ENCODE data around the gene ANKHD1. TPM values are rescaled to one million over a fixed set of nuclear protein-coding genes. Genes with fewer than 3 reads are reported as not detected.
A peak's percentile ranks its signal among the peaks of the same experiment; 100 is the strongest.

ANKHD1 gene
- total RNA-seq, 1 donor: 81.1 TPM

- Histone ChIP-seq H3K79me2 (ENCODE audit: insufficient read depth, low read length) (no peaks in the 10 kb centered on the region), H3K9me3 (ENCODE audit: low read depth, low read length) (no peaks in the 10 kb centered on the region), H3K27ac (ENCODE audit: low read depth, low read length) (no peak overlapping the region), H3K4me2 (ENCODE audit: insufficient read depth, low read length) (no peak overlapping the region), H2AFZ (ENCODE audit: low read length) (no peak overlapping the region), H3K4me1 (ENCODE audit: insufficient read depth, low read length) (no peaks in the 10 kb centered on the region), H3K27me3 (ENCODE audit: insufficient read depth, low read length) (no peaks in the 10 kb centered on the region), H3K36me3 (ENCODE audit: insufficient read depth, low read length) (peaks cover 47% of the 10 kb centered on the region), H3K4me3 (ENCODE audit: insufficient read depth, low read length) (no peak overlapping the region), H4K20me1 (ENCODE audit: insufficient read depth, low read length) (no peaks in the 10 kb centered on the region)
- no peak for DNase-seq (ENCODE audit: insufficient read length, low spot score, missing footprints)
- TF ChIP-seq CTCF (IDR thresholded peaks at IDR 0.05; ENCODE audit: extremely low read depth, low read depth, low read length): no peak
These were observed 122.4 kb downstream of the ANKHD1 start for GRCh38 chr5:140524003-140524402.

GRCh38 chr5:140540227-140540626 lies 138.6 kb downstream of the ANKHD1 start:
- Histone ChIP-seq H3K4me1 (ENCODE audit: insufficient read depth, low read length) (no peaks in the 10 kb centered on the region), H3K36me3 (ENCODE audit: insufficient read depth, low read length) (peaks cover 54% of the 10 kb centered on the region), H3K4me3 (ENCODE audit: insufficient read depth, low read length) (no peak overlapping the region), H3K79me2 (ENCODE audit: insufficient read depth, low read length) (peaks cover 8% of the 10 kb centered on the region), H3K9me3 (ENCODE audit: low read depth, low read length) (no peaks in the 10 kb centered on the region), H3K4me2 (ENCODE audit: insufficient read depth, low read length) (no peak overlapping the region), H3K27ac (ENCODE audit: low read depth, low read length) (no peak overlapping the region), H2AFZ (ENCODE audit: low read length) (no peak overlapping the region), H3K27me3 (ENCODE audit: insufficient read depth, low read length) (no peaks in the 10 kb centered on the region), H4K20me1 (ENCODE audit: insufficient read depth, low read length) (no peaks in the 10 kb centered on the region)
- no peak for TF ChIP-seq CTCF (IDR thresholded peaks at IDR 0.05; ENCODE audit: extremely low read depth, low read depth, low read length)
- peak; percentile 17 for DNase-seq (ENCODE audit: insufficient read length, low spot score, missing footprints)

- H3K79me2 ChIP-seq (ENCODE audit: insufficient read depth, low read length): no peaks in the 10 kb centered on the region
- H3K36me3 ChIP-seq (ENCODE audit: insufficient read depth, low read length): peaks cover 37% of the 10 kb centered on the region
- no peak overlapping the region for H3K27ac ChIP-seq (ENCODE audit: low read depth, low read length)
- peaks cover 9% of the 10 kb centered on the region for H3K4me1 ChIP-seq (ENCODE audit: insufficient read depth, low read length)
- DNase-seq (ENCODE audit: insufficient read length, low spot score, missing footprints): no peak
- H4K20me1 ChIP-seq (ENCODE audit: insufficient read depth, low read length): no peaks in the 10 kb centered on the region
- H3K9me3 ChIP-seq (ENCODE audit: low read depth, low read length): no peaks in the 10 kb centered on the region
- no peaks in the 10 kb centered on the region for H3K27me3 ChIP-seq (ENCODE audit: insufficient read depth, low read length)
- H3K4me3 ChIP-seq (ENCODE audit: insufficient read depth, low read length): no peak overlapping the region
- no peak overlapping the region for H2AFZ ChIP-seq (ENCODE audit: low read length)
- H3K4me2 ChIP-seq (ENCODE audit: insufficient read depth, low read length): no peak overlapping the region
- no peak for TF ChIP-seq CTCF (IDR thresholded peaks at IDR 0.05; ENCODE audit: extremely low read depth, low read depth, low read length)
These were observed 141.3 kb downstream of the ANKHD1 start for GRCh38 chr5:140542972-140543371.

- Histone ChIP-seq H3K27ac (ENCODE audit: low read depth, low read length) (no peak overlapping the region), H3K27me3 (ENCODE audit: insufficient read depth, low read length) (no peaks in the 10 kb centered on the region), H3K79me2 (ENCODE audit: insufficient read depth, low read length) (peaks cover 3% of the 10 kb centered on the region), H3K4me2 (ENCODE audit: insufficient read depth, low read length) (no peak overlapping the region), H3K36me3 (ENCODE audit: insufficient read depth, low read length) (peaks cover 34% of the 10 kb centered on the region), H3K4me3 (ENCODE audit: insufficient read depth, low read length) (no peak overlapping the region), H2AFZ (ENCODE audit: low read length) (no peak overlapping the region), H4K20me1 (ENCODE audit: insufficient read depth, low read length) (peaks cover 2% of the 10 kb centered on the region), H3K4me1 (ENCODE audit: insufficient read depth, low read length) (peaks cover 13% of the 10 kb centered on the region), H3K9me3 (ENCODE audit: low read depth, low read length) (no peaks in the 10 kb centered on the region)
- no peak for DNase-seq (ENCODE audit: insufficient read length, low spot score, missing footprints)
- TF ChIP-seq CTCF (IDR thresholded peaks at IDR 0.05; ENCODE audit: extremely low read depth, low read depth, low read length): no peak
These were observed 143.4 kb downstream of the ANKHD1 start for GRCh38 chr5:140544986-140545385.
